GM12874 (cell line): ENCODE results near the gene RAB39A.

Experiments
- CTCF ChIP-seq: IDR thresholded peaks from 2 replicates; pipeline ENCODE4 v1.5.1; 2011; ENCODE audit warnings: low read depth, mild to moderate bottlenecking, control low read depth, low read length, moderate library complexity; ENCODE audit not compliant: insufficient read depth

Gene RAB39A

GRCh38 chr11:107970049-107970448 lies 41.8 kb downstream of the RAB39A start:
- no peak for TF ChIP-seq CTCF

GRCh38 chr11:107973641-107974040 lies 45.4 kb downstream of the RAB39A start:
- no peak for TF ChIP-seq CTCF

- TF ChIP-seq CTCF, result no peak
Observed at GRCh38 chr11:107988397-107989158, 60.3 kb downstream of the RAB39A start.

GRCh38 chr11:107991868-107992414 lies 63.7 kb downstream of the RAB39A start:
- TF ChIP-seq CTCF, result no peak

GRCh38 chr11:107996006-107996776 lies 67.9 kb downstream of the RAB39A start:
- TF ChIP-seq CTCF, result no peak

- no peak for TF ChIP-seq CTCF
Observed at GRCh38 chr11:107998761-107999160, 70.5 kb downstream of the RAB39A start.

GRCh38 chr11:107999759-108000455 lies 71.7 kb downstream of the RAB39A start:
- peak; percentile 58 for TF ChIP-seq CTCF
